ENCODE data around the gene CIC.

CIC gene

DNA sequence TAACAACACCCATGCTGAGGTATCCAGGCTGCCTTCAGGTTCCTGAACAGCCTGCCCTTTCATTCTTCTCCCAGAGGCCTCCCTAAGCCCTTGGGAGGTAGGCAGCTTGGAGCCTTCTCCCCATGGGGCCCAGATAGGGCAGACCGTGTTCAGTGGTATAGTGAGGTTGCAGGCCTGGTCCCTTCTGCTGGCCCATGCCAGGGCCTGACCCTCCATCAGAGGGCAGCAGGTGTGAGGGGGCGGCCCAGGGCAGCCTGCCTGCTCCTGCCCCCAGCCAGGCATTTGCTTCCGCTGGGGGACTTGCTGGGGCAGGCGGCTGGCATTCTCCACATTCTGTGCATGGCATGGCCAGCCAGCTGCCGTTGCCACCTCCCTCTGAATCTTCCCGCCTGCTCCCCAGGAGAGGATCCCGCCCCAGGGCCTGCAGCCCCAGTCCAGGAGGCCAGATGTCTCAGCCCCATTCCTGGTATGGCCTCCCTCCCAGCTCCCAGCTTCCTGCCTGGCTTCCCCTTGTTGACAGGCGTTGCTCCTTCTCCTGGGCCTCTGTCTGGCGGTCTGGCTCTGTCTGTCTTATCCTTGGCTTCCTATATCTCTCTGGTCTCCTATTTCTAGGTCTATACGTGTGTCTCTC is 8.9 kb downstream of the CIC start:
- no peak for DNase-seq (ENCODE audit: low read depth)

DNA sequence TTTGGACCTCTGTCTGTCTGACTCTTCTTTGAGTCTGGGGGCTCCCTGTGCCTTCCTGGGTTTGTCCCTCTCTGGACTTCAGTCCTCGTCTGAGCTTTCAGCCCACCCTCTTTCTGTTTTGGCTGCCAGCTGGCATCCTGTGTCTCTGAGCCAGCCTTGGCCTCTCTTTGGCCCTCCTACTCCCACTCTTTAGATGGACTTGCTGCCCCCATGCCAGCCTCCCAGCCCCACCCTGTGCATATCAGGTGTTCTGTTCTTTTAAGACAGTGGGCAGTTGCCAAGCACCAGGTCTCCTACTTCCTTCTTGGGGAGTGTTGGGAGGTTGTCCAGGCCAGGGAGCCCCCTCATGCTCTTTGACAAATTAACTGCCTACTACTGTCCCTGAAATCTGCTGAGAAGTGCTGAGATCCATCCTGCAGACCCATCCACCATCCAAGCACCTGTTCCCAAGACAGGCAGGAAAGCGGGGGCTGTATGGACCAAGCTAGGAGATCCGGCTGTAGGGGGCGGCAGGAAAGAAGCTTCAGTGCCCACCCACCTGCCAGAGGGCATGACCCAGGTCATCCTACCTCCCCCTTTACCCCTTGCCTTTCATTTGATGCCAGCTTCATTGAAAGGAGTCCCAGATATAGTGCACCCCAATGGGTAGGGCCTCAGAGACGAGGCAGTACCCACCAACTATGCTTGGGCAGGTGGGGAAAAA is 9.6 kb downstream of the CIC start:
- DNase-seq (ENCODE audit: low read depth): no peak

DNA sequence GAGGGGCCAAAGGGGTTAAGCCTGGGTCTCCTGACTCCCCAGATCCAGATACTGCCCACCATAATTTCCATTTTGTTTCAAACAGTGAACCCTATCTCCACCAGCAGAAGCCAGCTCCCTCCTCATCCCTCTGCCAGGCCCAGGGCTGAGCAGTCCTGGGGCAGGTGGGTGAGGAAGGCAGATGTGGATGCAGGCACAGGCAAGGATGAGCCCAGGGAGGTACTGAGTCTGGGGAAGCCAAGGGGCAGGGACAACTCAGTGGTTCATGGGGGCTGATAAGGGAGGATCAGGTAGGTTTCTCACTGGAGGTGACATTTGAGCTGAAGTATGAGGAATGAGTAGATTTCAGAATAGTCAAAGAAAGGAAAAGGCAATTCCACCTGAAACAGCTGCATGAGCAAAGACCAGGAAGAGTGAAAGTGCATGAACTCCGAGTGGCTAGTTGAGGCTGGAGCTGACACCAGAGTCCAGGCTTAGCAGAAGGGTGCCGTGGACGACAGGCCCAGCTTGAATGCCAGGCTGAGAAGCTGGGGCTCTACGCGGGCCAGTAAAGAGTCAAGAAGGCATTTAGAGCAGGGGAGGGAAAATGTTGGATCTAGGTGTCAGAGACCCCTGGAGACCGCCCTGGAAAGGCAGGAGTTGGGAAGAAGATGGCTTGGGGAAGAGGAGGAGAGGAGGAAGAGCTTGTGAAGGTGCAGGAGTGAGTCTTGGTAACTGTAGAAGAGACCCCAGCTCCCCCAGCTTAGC is 10.3 kb downstream of the CIC start:
- no peak for DNase-seq (ENCODE audit: low read depth)

DNA sequence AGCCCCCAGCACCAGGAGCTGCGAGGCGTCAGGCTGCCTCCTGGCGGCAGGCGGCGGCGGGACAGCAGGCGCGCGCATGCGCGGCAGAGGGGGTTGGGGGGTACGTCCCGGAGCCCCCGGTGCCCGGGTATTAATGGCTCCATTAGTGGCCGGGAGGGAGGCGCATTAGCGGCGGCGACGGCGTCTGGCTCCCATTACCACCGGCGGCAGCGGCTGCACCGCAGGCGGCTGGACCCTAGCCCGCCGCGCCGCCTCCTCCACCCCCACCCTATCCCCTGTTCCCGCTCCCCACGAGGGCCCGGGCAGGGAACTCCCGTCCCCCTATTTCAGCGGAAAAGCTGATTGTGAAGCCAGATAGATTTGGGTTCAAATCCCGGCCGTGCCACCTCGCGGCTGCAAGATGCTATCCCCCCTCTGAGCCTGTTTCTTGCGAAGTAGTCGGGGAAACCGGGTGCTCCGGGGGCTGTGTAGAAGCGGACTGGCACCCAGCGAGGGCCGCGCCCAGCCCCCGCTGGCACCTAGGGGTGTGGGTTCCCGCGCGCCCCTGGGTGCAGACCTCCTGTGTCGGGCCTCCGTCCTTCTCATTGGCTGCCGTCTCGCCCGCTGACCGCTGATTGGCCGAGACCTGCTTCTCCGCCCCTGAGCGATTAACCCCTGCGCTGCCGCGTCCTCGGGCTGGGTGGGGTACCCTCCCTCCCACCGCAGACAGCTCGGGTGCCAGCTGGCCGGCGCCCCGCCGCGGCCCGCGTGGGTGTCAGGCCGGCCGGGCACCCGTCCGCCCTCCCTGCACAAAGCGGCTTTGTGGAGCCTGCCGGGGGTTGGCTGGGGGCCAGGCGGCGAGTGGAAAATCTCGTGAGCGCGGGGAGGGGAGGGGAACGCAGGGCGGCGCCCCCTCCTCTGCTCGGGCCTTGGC is 11.1 kb downstream of the CIC start:
- peak; percentile 81 for DNase-seq (ENCODE audit: low read depth)

DNA sequence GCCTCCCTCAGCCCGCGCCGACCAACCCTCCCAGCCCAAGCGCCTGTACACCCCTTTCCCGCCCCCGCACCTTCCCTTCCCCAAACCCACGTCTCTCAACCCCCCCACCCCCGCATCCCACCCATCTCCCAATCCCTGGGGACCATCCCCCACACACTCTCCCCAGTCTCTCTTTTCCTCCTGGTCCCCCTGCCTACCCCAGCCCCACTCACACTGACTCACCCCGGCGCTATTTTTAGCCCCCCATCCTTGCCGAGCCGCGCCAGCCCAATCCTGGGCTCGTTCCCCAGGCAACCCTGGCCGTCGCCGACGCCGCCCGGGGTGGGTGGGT is 11.7 kb downstream of the CIC start:
- DNase-seq (ENCODE audit: low read depth): no peak

DNA sequence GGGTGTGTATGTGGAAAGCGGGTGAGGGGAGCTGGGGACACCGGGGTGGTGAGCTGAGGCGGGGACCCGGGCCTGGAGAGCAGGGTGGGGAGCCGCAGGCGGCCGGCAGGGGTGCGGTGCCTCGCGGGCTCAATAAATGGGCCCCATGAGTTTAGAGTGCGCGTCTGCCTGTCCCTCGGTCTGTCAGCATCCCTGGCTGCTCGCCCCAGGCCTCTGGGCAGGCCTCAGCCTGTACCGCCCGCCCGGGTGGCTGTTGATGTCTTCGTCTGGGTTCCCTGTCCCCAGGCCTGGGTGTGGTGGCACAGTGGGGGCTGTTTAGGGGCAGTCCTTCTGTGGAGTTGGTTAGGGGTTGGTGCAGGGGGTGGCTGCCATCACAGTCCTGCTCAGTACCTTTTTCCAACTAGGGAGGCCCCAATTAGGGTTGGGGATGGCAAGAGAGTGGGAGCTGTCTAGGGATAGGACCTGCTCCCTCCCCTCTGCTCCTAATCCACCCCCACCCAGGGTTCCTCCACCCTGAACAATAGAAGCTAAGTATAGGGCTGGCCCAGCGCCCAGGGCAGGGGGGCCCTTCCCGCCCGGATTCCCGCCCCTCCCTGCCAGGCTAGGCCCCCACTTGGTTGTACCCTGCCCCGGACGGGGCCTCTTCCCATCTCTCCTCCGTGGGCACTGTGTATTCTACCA is 12.2 kb downstream of the CIC start:
- DNase-seq (ENCODE audit: low read depth): no peak

DNA sequence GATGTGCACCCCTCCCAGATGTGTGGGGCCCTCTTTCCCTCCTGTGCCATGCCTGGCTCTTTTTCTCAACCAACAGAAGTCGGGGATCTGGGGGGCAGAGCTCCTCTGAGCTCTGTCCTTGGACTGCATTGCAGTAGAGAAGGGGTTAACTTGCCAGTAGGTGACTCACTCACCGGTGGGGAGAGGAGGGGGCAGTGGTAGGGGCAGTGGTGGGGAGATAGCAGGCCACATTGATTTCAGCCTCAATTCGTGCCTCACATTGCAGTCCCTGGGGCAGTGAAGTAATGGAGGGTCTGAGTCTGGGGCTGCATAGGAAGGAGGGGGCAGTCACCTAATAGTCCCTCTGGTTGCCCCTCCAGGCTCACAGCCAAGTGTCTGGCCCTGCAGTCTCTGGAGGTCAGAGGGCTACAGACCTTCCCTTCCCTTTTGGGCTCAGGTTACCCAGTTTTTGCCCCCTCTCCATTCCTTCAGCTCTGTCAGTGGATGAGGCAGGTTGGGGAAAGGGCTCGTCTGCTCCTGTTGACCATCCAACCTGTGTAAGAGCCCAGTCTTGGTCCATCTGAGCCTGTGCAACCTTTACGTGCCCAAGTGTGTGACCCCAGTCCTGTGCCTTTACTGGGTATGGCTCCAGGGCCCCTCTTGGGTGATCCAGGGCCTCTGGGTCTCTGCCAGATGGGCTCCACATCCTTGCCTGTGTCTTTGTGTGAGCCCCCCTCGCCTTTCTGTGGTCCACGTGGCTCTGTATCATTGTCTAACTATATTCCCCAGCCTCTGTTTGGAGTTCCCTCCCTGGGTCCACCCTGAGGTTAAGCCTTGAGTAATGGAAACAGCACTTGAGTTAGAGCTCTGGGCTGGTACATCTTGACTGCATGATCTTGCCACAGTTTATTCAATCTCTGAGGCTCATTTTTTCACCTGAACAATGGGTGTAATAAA is 13.0 kb downstream of the CIC start:
- no peak for DNase-seq (ENCODE audit: low read depth)

DNA sequence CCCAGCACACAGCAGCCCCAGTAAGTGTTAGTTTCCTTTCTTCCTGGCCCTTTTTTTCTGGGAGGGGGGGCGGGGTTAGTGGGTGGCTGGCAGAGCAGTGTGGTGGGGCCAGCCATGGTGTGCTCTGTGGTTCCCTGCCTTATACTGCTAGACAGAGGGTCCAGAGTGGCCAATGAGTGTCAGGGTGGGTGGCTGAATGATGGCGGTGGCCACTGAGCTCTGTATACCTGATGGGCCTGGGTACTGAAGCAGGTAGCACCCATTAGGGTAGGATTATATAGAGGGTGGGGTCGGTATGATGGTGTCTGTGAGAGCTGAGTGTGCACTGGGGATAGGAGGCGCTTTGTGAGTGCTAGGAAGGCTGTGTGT is 13.8 kb downstream of the CIC start:
- DNase-seq (ENCODE audit: low read depth): no peak

DNA sequence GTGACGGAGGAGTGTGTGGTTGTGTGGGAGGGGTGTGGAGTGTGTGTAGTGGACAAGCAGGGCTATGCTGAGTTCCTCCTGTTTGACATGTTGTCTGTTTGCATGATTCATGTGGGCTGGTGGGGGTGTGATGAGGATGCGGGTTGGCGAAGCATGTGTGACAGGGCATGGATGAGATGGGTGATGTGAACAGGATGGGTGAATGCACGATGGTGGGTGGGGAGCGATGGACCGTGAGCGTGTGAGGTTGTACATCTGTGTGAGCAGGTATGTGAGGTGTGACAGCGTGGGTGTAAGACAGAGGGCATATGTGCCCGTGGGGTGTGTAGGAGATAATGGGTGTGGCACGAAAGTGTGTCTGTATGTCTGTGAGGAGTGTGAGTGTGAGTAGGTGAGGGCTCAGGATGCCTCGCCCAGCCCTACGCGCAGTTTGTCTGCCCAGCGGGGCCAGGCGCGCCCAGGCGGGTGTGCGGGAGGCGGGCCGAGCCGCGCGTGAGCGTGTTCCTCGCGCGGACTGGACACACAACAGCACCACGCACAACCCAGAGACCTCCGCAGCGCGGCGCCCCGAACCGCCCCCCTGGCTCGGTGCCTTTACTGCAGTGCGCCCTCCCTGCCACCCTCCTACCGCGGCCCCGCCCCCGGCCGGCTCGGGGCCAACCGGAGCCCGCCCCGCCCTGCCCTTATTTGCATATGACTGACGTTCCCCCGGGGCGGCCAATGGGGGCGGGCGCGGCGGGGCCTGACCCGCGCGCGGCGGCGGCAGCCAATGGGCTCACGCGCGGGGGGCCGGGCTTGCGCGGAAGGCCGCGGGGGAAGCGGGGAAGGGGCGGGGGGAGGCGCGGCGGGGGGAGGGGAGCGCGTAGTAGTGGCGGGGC is 14.4 kb downstream of the CIC start:
- peak; percentile 76 for DNase-seq (ENCODE audit: low read depth)

DNA sequence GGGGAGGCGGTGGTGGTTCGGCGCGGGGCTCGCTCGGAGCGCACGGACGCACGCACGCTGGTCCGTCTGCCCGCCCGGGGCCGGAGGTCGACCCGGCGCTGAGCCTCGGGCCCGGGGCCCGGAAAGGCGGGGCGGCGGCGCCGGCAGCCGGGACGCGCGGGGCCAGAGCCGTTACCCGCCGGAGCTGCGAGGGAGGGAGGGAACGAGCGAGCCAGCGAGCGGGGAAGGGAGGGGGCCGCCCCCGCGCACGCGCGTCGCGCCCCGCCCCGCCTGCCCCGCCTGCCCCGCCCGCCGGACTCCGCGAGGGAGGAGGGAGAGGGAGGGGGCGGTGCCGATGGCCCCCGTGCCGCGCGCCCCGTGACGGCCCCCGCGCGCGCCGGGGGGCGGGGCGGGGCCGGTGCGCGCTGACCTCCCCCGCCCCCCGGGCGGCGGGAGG is 15.0 kb downstream of the CIC start:
- DNase-seq (ENCODE audit: low read depth): no peak

DNA sequence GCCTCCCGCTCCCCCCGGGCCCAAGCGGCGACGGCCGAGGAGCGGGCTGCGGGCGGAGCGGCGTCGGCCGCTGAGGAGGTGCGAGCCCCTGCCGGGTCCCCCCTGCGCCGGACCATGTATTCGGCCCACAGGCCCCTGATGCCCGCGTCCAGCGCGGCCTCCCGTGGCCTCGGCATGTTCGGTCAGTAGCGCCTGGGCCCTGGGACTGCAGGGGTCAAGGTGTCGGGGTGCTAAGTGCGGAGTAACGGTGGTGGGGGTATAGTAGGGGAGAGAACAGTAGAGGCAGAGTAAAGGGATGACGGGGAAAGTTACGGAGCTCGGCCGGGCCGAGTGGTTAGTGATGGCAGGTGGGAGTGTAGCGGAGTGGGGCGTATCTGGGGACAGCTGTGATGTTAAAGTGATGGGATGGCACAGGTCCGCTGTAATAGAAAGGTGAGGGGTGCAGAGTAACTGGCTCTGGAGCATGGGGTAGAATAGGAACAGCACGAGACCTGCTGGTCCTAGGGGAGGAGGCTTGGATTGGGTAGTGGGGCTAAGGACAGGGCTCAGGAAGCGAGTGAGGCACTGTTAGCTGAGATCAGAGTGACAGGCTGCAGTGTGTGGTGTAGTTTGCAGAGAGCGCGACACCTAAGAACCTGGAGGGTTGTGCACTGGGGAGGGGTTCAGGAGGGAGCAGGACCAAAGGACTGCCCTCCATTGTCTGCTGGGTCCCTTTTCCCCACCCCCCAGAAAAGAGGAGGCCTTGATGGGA is 15.7 kb downstream of the CIC start:
- no peak for DNase-seq (ENCODE audit: low read depth)

DNA sequence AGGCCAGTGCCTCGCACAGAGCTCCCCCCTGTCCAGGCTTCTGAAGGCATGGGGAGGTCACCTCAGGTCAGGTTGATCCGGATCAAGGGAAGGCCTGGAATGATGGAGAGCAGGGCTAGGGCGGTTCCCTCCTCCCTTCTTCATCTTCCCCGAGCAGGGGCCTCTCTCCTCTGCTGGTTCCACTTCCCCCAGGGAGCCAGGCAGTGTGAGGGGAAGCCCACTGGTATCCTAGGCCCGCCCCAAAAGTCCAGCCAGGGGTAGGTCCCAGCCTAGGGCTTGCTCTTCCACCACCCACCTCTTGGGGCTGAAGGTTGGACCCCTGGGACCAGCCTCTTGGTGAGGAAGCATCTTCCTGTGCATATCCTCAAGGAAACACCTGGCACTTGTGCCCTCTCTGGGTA is 16.5 kb downstream of the CIC start:
- DNase-seq (ENCODE audit: low read depth): no peak

DNA sequence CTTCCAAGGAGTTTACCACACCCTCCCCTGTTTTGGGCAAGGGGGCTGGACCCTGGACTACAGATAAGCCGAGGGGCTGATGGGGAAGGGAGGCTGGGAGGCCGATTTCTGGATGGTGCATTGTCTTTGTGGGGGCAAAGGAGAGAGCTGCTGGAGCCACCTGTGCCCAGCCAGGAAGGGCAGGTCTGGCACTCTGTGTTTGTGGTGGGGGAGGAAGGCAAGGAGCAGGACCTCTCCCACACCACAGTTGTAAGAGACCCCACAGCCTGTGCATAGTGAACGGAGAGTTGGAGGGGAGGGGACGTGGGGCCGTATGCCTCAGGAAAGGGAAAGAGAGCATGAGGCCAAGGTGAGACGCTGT is 16.9 kb downstream of the CIC start:
- no peak for DNase-seq (ENCODE audit: low read depth)

DNA sequence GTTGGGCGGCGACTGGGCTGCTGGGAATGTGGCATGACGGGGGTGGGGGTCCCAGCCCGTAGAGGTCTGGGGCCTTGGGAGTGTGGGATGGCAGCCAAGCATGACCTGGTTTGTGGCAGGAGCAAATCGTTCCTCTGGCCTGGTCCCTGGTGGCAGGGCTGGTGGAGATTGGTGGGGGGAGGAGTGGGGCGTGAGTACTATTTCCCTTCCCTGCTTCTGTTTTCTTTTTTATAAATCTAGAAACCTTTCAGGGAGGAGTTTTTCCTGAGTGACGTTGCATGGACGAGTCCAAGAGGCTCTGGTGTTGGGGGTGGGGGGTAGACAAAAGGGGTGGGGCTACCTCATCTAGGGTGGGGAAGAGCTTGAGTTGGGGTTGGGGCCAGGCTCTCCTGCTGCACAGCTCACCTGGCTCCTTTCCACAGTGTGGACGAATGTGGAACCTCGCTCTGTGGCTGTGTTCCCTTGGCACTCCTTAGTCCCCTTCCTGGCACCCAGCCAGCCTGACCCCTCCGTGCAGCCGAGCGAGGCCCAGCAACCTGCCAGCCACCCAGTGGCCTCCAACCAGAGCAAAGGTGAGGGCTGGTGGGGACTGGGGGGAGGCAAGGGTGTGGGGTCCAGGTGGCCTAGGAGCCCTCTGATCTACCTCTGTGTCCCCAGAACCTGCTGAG is 17.4 kb downstream of the CIC start:
- DNase-seq (ENCODE audit: low read depth): no peak

DNA sequence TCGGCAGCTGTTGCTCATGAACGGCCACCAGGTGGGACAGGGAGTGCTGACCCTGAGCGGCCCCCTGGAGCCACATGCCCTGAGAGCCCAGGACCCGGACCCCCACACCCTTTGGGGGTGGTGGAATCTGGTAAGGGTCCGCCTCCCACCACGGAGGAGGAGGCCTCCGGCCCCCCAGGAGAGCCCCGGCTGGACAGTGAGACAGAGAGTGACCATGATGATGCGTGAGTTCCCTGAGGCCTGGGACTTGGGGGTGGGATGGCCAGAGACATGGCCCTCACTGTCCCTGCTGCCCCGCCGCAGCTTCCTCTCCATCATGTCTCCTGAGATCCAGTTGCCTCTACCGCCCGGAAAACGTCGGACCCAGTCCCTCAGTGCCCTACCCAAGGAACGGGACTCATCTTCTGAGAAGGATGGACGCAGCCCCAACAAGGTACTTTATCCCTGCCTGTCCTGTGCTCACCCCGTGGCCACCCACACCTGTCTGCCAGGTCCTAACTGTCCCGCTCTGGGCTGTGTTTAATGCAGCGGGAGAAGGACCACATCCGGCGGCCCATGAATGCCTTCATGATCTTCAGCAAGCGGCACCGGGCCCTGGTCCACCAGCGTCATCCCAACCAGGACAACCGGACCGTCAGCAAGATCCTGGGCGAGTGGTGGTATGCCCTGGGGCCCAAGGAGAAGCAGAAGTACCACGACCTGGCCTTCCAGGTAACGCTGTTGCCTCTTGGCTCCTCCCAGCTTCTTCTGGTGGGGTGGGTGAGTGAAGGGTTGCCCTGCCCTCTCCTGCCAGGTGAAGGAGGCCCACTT is 18.2 kb downstream of the CIC start:
- DNase-seq (ENCODE audit: low read depth): no peak

DNA sequence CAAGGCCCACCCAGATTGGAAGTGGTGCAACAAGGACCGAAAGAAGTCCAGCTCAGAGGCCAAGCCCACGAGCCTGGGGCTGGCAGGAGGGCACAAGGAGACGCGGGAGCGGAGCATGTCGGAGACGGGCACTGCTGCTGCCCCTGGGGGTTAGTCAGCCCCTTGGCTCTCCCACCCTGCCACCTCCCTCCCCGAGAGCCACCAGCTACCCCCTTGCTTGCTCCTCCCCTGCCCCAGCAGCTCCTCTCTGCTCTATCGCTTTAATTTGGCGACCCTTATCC is 18.7 kb downstream of the CIC start:
- no peak for DNase-seq (ENCODE audit: low read depth)

DNA sequence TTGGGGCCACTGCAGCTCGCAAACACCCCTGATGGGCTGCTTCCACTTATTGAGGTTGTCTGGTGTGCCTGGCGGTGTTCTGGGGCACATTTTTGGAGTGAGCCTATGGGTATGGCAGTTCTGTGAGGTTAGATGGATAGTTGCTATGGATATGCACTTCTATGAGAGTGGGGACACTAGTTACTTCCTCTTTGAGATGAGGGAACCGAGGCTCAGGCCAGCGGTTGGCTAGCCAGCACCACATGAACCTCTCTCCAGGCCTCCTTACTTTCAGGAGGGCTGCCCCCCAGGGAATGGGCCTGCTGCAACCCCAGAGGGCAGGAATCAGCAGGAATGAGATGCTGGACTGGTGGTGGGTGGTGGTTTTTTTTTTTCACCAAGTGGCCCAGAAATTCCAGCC is 19.3 kb downstream of the CIC start:
- no peak for DNase-seq (ENCODE audit: low read depth)

Data from CMK (cell line).